IMR-90 (cell line): ENCODE results near the gene SPATA2L. TPM values are rescaled to one million over a fixed set of nuclear protein-coding genes. Genes with fewer than 3 reads are reported as not detected.

Experiments
- ATAC-seq: fragments of 200-7000 bp; cut with Tn5 transposase; 2 replicates; pipeline ENCODE4 v1.9.1; 2020; ENCODE audit warnings: low read depth, mild to moderate bottlenecking, moderate library complexity
- BruUV-seq: library from RNA; stranded (reverse); fragments of 400-500 nt; replicated peaks from 2 replicates; lab custom pipeline; 2021; lab: Mats Ljungman, UMichigan
- CTCF ChIA-PET: fragments of 300-600 bp; formaldehyde crosslinking; extraction: SDS; loops from one replicate; lab custom pipeline; 2021; ENCODE audit warnings: antibody characterized with exemption; lab: Yijun Ruan, JAX
- POLR2A ChIA-PET: fragments of 300-600 bp; sonication (Branson Sonifier 250); formaldehyde crosslinking; loops from one replicate; lab custom pipeline; 2022; ENCODE audit warnings: antibody characterized with exemption; ENCODE audit not compliant: unreplicated experiment; lab: Charles Lee
- DNase-seq: peaks from one replicate; pipeline ENCODE4 v3.0.0; 2013
- H2AFZ ChIP-seq: replicated peaks from 2 replicates; pipeline ENCODE3; 2013; ENCODE audit warnings: low read length, mild to moderate bottlenecking; ENCODE audit not compliant: poor library complexity
- H2AK5ac ChIP-seq: 2 replicates; pipeline ENCODE4 v1.6.1; 2013; ENCODE audit warnings: low read depth, low read length, inconsistent platforms
- H2AK9ac ChIP-seq: replicated peaks from 2 replicates; pipeline ENCODE3; 2013; ENCODE audit warnings: mild to moderate bottlenecking, low read depth, low read length, moderate library complexity; ENCODE audit not compliant: poor library complexity
- H2BK120ac ChIP-seq: 2 replicates; pipeline ENCODE4 v1.6.1; 2013; ENCODE audit warnings: low read depth, low read length, inconsistent platforms
- H2BK15ac ChIP-seq: 3 replicates; pipeline ENCODE4 v1.6.1; 2013; ENCODE audit warnings: low read depth, low read length, inconsistent platforms
- H2BK20ac ChIP-seq: 2 replicates; pipeline ENCODE4 v1.6.1; 2013; ENCODE audit warnings: low read depth, mild to moderate bottlenecking, inconsistent platforms, low read length, moderate library complexity
- H2BK5ac ChIP-seq: 2 replicates; pipeline ENCODE4 v1.6.1; 2013; ENCODE audit warnings: mild to moderate bottlenecking, low read depth, low read length, inconsistent platforms; ENCODE audit not compliant: poor library complexity, severe bottlenecking
- H3K14ac ChIP-seq: replicated peaks from 2 replicates; pipeline ENCODE4 v1.6.1; 2013; ENCODE audit warnings: low read depth, low read length, inconsistent platforms
- H3K18ac ChIP-seq: 2 replicates; pipeline ENCODE4 v1.6.1; 2013; ENCODE audit warnings: low read depth, low read length, control low read depth
- H3K23ac ChIP-seq: 2 replicates; pipeline ENCODE4 v1.6.1; 2013; ENCODE audit warnings: low read depth, low read length, inconsistent platforms
- H3K27ac ChIP-seq: 2 replicates; pipeline ENCODE4 v1.5.1; 2013; ENCODE audit warnings: mild to moderate bottlenecking, control low read depth, low read length; ENCODE audit not compliant: insufficient read depth
- H3K27me3 ChIP-seq: 2 replicates; pipeline ENCODE4 v1.6.1; 2013; ENCODE audit warnings: low read length; ENCODE audit not compliant: control insufficient read depth, insufficient read depth
- H3K36me3 ChIP-seq: 2 replicates; pipeline ENCODE4 v1.6.1; 2013; ENCODE audit warnings: low read length, mixed read lengths; ENCODE audit not compliant: control insufficient read depth, insufficient read depth
- H3K4ac ChIP-seq: 2 replicates; pipeline ENCODE4 v1.6.1; 2013; ENCODE audit warnings: low read depth, low read length, inconsistent platforms
- H3K4me1 ChIP-seq: 2 replicates; pipeline ENCODE4 v1.6.1; 2013; ENCODE audit warnings: low read length, mixed read lengths; ENCODE audit not compliant: control insufficient read depth, insufficient read depth
- H3K4me2 ChIP-seq: 2 replicates; pipeline ENCODE4 v1.6.1; 2013; ENCODE audit warnings: low read depth, mild to moderate bottlenecking, control low read depth, low read length, moderate library complexity
- H3K4me3 ChIP-seq: 2 replicates; pipeline ENCODE4 v1.5.1; 2013; ENCODE audit warnings: low read depth, mild to moderate bottlenecking, control low read depth, low read length, moderate library complexity; ENCODE audit not compliant: insufficient read depth
- H3K56ac ChIP-seq: 2 replicates; pipeline ENCODE4 v1.6.1; 2013; ENCODE audit warnings: low read length, inconsistent platforms; ENCODE audit not compliant: insufficient read depth; ENCODE audit errors: extremely low read depth
- H3K79me1 ChIP-seq, 2 experiments: 2 replicates each; pipeline ENCODE4 v1.6.1; 2013; ENCODE audit warnings: low read length in 2 of 2, inconsistent platforms in 1 of 2, low read depth in 1 of 2
- H3K9ac ChIP-seq: 2 replicates; pipeline ENCODE4 v1.6.1; 2013; ENCODE audit warnings: low read depth, low read length, control low read depth
- H3K9me1 ChIP-seq: 2 replicates; pipeline ENCODE4 v1.6.1; 2013; ENCODE audit warnings: low read length, inconsistent platforms; ENCODE audit not compliant: insufficient read depth
- H3K9me3 ChIP-seq: 2 replicates; pipeline ENCODE4 v1.6.1; 2013; ENCODE audit warnings: low read length; ENCODE audit not compliant: control insufficient read depth, insufficient read depth
- H4K20me1 ChIP-seq: 2 replicates; pipeline ENCODE4 v1.6.1; 2013; ENCODE audit warnings: low read length, inconsistent platforms; ENCODE audit not compliant: insufficient read depth
- H4K5ac ChIP-seq: 2 replicates; pipeline ENCODE4 v1.6.1; 2013; ENCODE audit warnings: mild to moderate bottlenecking, low read depth, low read length, control low read depth
- H4K8ac ChIP-seq, 2 experiments: 2 replicates each; pipeline ENCODE4 v1.6.1; 2013; ENCODE audit warnings: low read depth in 2 of 2, low read length in 2 of 2, control low read depth in 1 of 2, inconsistent platforms in 1 of 2
- H4K91ac ChIP-seq: 2 replicates; pipeline ENCODE4 v1.6.1; 2013; ENCODE audit warnings: low read depth, low read length, inconsistent platforms; ENCODE audit not compliant: insufficient read depth
- BHLHE40 ChIP-seq: fragments of 150-350 bp; IDR thresholded peaks from 2 replicates; pipeline ENCODE4 v1.6.1; 2016; ENCODE audit warnings: mild to moderate bottlenecking, low read depth, low read length
- CEBPB ChIP-seq: IDR thresholded peaks from 2 replicates; pipeline ENCODE4 v1.6.1; 2012; ENCODE audit warnings: low read depth, low read length, improper control_type of control experiment
- CHD1 ChIP-seq: IDR thresholded peaks from 2 replicates; pipeline ENCODE4 v1.6.1; 2012; ENCODE audit warnings: low read depth, low read length, improper control_type of control experiment
- ELK1 ChIP-seq: fragments of 150-350 bp; IDR thresholded peaks from 2 replicates; pipeline ENCODE4 v1.6.1; 2016; ENCODE audit warnings: low read depth, mild to moderate bottlenecking, low read length, moderate library complexity, borderline replicate concordance
- FOS ChIP-seq: fragments of 150-350 bp; IDR thresholded peaks from 2 replicates; pipeline ENCODE4 v1.6.1; 2016; ENCODE audit warnings: low read depth, low read length
- MAFK ChIP-seq: IDR thresholded peaks from 2 replicates; pipeline ENCODE4 v1.6.1; 2012; ENCODE audit warnings: low read depth, low read length, improper control_type of control experiment
- MAZ ChIP-seq: IDR thresholded peaks from 2 replicates; pipeline ENCODE4 v1.6.1; 2012; ENCODE audit warnings: low read depth, mild to moderate bottlenecking, low read length, improper control_type of control experiment, moderate library complexity, borderline replicate concordance
- MXI1 ChIP-seq: IDR thresholded peaks from 2 replicates; pipeline ENCODE4 v1.6.1; 2012; ENCODE audit warnings: low read depth, mild to moderate bottlenecking, low read length, moderate library complexity, borderline replicate concordance
- NFE2L2 ChIP-seq: fragments of 150-350 bp; IDR thresholded peaks from 2 replicates; pipeline ENCODE4 v1.6.1; 2016; ENCODE audit warnings: low read depth, mild to moderate bottlenecking, low read length
- POLR2A ChIP-seq: IDR thresholded peaks from 2 replicates; pipeline ENCODE4 v1.6.1; 2012; ENCODE audit warnings: mild to moderate bottlenecking, low read depth, low read length
- RAD21 ChIP-seq: IDR thresholded peaks from 2 replicates; pipeline ENCODE4 v1.6.1; 2012; ENCODE audit warnings: low read length, improper control_type of control experiment
- RCOR1 ChIP-seq: IDR thresholded peaks from 2 replicates; pipeline ENCODE4 v1.6.1; 2012; ENCODE audit warnings: mild to moderate bottlenecking, low read length, improper control_type of control experiment; ENCODE audit not compliant: insufficient replicate concordance
- RFX5 ChIP-seq: IDR thresholded peaks from 2 replicates; pipeline ENCODE4 v1.8.0; 2012; ENCODE audit warnings: low read depth, mild to moderate bottlenecking, low read length, moderate library complexity
- SMC3 ChIP-seq: fragments of 150-350 bp; IDR thresholded peaks from 2 replicates; pipeline ENCODE4 v1.6.1; 2016; ENCODE audit warnings: low read depth, mild to moderate bottlenecking, antibody characterized with exemption, low read length, moderate library complexity
- whole genome bisulfite sequencing, 2 experiments: methylation state at CpG; one replicate each; pipeline versions ENCODE4 v1.1.5 to v1.1.7; 2013; ENCODE audit warnings: missing lambda C conversion rate in 2 of 2; ENCODE audit not compliant: insufficient read length in 1 of 2; ENCODE audit errors: extremely low coverage in 2 of 2; 5-methylcytosine and 5-hydroxymethylcytosine counted together
- dilution Hi-C: fragments of 300-500 bp; cut with HindIII; formaldehyde crosslinking; loops from one replicate; pipeline ENCODE4 v1.14.3; 2018; ENCODE audit warnings: low sequenced_read_pairs; ENCODE audit not compliant: unreplicated experiment
- in situ Hi-C: fragments of 300-500 bp; cut with MboI; formaldehyde crosslinking; loops from 3 replicates; pipeline ENCODE4 v1.14.3; 2019; ENCODE audit warnings: low sequenced_read_pairs, inconsistent platforms, mixed read lengths
- intact Hi-C: fragments of 100-400 bp; cut with micrococcal nuclease; formaldehyde crosslinking; loops from 2 replicates; pipeline ENCODE4 v1.10.0; 2022
- polyA plus RNA-seq, 3 experiments: library from polyadenylated mRNA; depleted of rRNA; stranded (reverse); fragments of >200 nt; gene quantifications; 2 replicates each; pipeline ENCODE4 v1.2.3, GENCODE V29; 2012; ENCODE audit warnings: low replicate concordance in 1 of 3
- total RNA-seq: library from RNA; depleted of rRNA; stranded (reverse); fragments of >200 nt; gene quantifications from 2 replicates; pipeline ENCODE4 v1.2.3, GENCODE V29; 2012
- TF ChIP-seq, protein P1 (sequence below): conservative IDR thresholded peaks from 2 replicates; pipeline ENCODE4 v1.5.1; 2012; ENCODE audit warnings: mild to moderate bottlenecking, low read depth, low read length, improper control_type of control experiment

SPATA2L gene
- total and polyA plus RNA-seq, 2 of the 4 experiments (the other 2 are of a cell fraction), result 4.8 to 6.9 TPM

DNA sequence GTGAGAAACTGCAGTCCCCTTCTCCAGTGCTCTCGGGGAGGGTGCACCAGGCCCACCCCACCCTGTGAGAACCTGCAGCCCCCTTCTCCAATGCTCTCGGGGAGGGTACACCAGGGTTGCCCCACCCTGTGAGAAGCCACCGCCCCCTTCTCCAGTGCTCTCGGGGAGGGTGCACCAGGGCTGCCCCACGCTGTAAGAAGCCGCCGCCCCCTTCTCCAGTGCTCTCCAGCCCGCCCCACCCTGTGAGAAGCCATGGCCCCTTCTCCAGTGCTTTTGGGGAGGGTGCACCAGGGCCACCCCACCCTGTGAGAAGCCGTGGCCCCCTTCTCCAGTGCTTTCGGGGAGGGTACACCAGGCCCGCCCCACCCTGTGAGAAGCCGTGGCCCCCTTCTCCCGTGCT lies 31.8 kb downstream of the SPATA2L start:
- CTCF ChIA-PET, result no interaction called here

More for the DNA sequence above, 31.8 kb downstream of the SPATA2L start:
- Histone ChIP-seq H4K8ac (no peak overlapping the region), H3K23ac (no peak overlapping the region), H3K79me1 (peaks cover 0 to 4% of the 10 kb centered on the region in 2 experiments; a peak in 1 of 4 replicates), H2BK120ac (no peak overlapping the region), H2BK20ac (no peak overlapping the region), H3K9me1 (peaks cover 4% of the 10 kb centered on the region; the same call in 1 of the 2 replicates), H2AFZ (no peak overlapping the region), H3K36me3 (no peaks in the 10 kb centered on the region), H3K18ac (no peak overlapping the region), H2BK15ac (no peak overlapping the region), H3K27ac (no peak overlapping the region), H4K5ac (no peak overlapping the region), H3K4ac (no peak overlapping the region), H3K9me3 (no peaks in the 10 kb centered on the region), H3K4me2 (no peak overlapping the region), H2AK9ac (no peak overlapping the region), H3K14ac (no peak overlapping the region), H4K91ac (no peak overlapping the region), H4K20me1 (no peaks in the 10 kb centered on the region), H2AK5ac (no peak overlapping the region), H3K9ac (no peak overlapping the region), H3K27me3 (no peaks in the 10 kb centered on the region), H3K4me1 (peaks cover 6% of the 10 kb centered on the region), H3K4me3 (no peak overlapping the region), H3K56ac (no peak overlapping the region), H2BK5ac (no peak overlapping the region)
- no peak for TF ChIP-seq SMC3
- no peak for TF ChIP-seq CEBPB
- TF ChIP-seq FOS, result no peak
- TF ChIP-seq RCOR1, result no peak
- no peak for TF ChIP-seq NFE2L2
- TF ChIP-seq MXI1, result no peak
- TF ChIP-seq ELK1, result no peak
- no peak for TF ChIP-seq RFX5
- no peak for TF ChIP-seq POLR2A
- TF ChIP-seq BHLHE40, result no peak
- no peak for TF ChIP-seq MAZ
- TF ChIP-seq CHD1, result no peak
- TF ChIP-seq RAD21, result no peak
- TF ChIP-seq MAFK, result no peak
- TF ChIP-seq, protein P1, sequence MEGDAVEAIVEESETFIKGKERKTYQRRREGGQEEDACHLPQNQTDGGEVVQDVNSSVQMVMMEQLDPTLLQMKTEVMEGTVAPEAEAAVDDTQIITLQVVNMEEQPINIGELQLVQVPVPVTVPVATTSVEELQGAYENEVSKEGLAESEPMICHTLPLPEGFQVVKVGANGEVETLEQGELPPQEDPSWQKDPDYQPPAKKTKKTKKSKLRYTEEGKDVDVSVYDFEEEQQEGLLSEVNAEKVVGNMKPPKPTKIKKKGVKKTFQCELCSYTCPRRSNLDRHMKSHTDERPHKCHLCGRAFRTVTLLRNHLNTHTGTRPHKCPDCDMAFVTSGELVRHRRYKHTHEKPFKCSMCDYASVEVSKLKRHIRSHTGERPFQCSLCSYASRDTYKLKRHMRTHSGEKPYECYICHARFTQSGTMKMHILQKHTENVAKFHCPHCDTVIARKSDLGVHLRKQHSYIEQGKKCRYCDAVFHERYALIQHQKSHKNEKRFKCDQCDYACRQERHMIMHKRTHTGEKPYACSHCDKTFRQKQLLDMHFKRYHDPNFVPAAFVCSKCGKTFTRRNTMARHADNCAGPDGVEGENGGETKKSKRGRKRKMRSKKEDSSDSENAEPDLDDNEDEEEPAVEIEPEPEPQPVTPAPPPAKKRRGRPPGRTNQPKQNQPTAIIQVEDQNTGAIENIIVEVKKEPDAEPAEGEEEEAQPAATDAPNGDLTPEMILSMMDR, result no peak
- in situ Hi-C loops, result no loop called here
- dilution Hi-C loops, result no loop called here
- ATAC-seq, result no peak
- POLR2A ChIA-PET, result no interaction called here
- no TSS peak for BruUV-seq
- 100% methylated on average over 1 of the region's 13 CpGs; no CpG with 5 or more reads in 1 of the 2 experiments for WGBS, 2 experiments
- intact Hi-C loops, result no loop called here
- DNase-seq, result no peak
